GM19372 (cell line): ENCODE data around the gene TAS2R43.
"Not testable (repeated sequence)": the region's sequence is repeated elsewhere in the genome, so short reads cannot be mapped to it uniquely, and the experiment has no call there.

Source experiments
- ATAC-seq: cut with Tn5 transposase; IDR thresholded peaks from one replicate; pipeline ENCODE4 v1.9.1; 2021; ENCODE audit warnings: mild to moderate bottlenecking, low read depth, moderate library complexity; ENCODE audit not compliant: unreplicated experiment

The TAS2R43 gene

GRCh38 chr12:11092128-11092527 lies at the start of gene TAS2R43:
TAS2R43 (minus strand) TSS chr12:11092313; CDS start chr12:11092229, 84 bp downstream.
- no peak for ATAC-seq

- ATAC-seq, result no peak
These were observed 44.0 kb upstream of the TAS2R43 start for GRCh38 chr12:11136075-11136474.

GRCh38 chr12:11134305-11134704 lies 42.2 kb upstream of the TAS2R43 start, which contains the start of gene TAS2R30:
TAS2R30 (minus strand) TSS chr12:11134644; CDS start chr12:11134244, 400 bp downstream.
- no peak for ATAC-seq

- no peak for ATAC-seq
These were observed 41.7 kb upstream of the TAS2R43 start for GRCh38 chr12:11133816-11134215.

GRCh38 chr12:11133162-11133561 lies 41.0 kb upstream of the TAS2R43 start:
- ATAC-seq, result no peak

GRCh38 chr12:11130999-11131398 lies 38.9 kb upstream of the TAS2R43 start:
- no peak for ATAC-seq

- ATAC-seq, result no peak
These were observed 38.3 kb upstream of the TAS2R43 start for GRCh38 chr12:11130382-11130781.

- ATAC-seq, result not testable (repeated sequence)
These were observed 22.0 kb upstream of the TAS2R43 start for GRCh38 chr12:11114130-11114529.

- ATAC-seq, result not testable (repeated sequence)
These were observed 19.1 kb upstream of the TAS2R43 start for GRCh38 chr12:11111213-11111612.

GRCh38 chr12:11108862-11109261 lies 16.7 kb upstream of the TAS2R43 start:
- no peak for ATAC-seq

GRCh38 chr12:11107719-11108118 lies 15.6 kb upstream of the TAS2R43 start:
- ATAC-seq, result no peak

- no peak for ATAC-seq
These were observed 14.2 kb upstream of the TAS2R43 start for GRCh38 chr12:11106288-11106687.

- ATAC-seq, result no peak
These were observed 13.4 kb upstream of the TAS2R43 start for GRCh38 chr12:11105546-11105945.

- ATAC-seq, result not testable (repeated sequence)
These were observed 2.8 kb upstream of the TAS2R43 start for GRCh38 chr12:11094910-11095309.

- no peak for ATAC-seq
These were observed 2.9 kb downstream of the TAS2R43 start for GRCh38 chr12:11089246-11089645.

GRCh38 chr12:11085419-11085818 lies 6.7 kb downstream of the TAS2R43 start:
- ATAC-seq, result no peak

GRCh38 chr12:11081987-11082386 lies 10.1 kb downstream of the TAS2R43 start:
- no peak for ATAC-seq

GRCh38 chr12:11078246-11078645 lies 13.9 kb downstream of the TAS2R43 start:
- ATAC-seq, result no peak

GRCh38 chr12:11075642-11076041 lies 16.5 kb downstream of the TAS2R43 start:
- no peak for ATAC-seq

- no peak for ATAC-seq
These were observed 20.7 kb downstream of the TAS2R43 start for GRCh38 chr12:11071414-11071813.

- no peak for ATAC-seq
These were observed 21.1 kb downstream of the TAS2R43 start for GRCh38 chr12:11070999-11071398.

- no peak for ATAC-seq
These were observed 22.2 kb downstream of the TAS2R43 start for GRCh38 chr12:11069854-11070365.

GRCh38 chr12:11067514-11067913 lies 24.6 kb downstream of the TAS2R43 start:
- ATAC-seq, result no peak
